ENCODE data around the gene KCNH2. TPM values are rescaled to one million over a fixed set of nuclear protein-coding genes. Genes with fewer than 3 reads are reported as not detected.

The KCNH2 gene
- total and polyA plus RNA-seq, 2 experiments from 2014 or later: 2.6 to 14.7 TPM

DNA sequence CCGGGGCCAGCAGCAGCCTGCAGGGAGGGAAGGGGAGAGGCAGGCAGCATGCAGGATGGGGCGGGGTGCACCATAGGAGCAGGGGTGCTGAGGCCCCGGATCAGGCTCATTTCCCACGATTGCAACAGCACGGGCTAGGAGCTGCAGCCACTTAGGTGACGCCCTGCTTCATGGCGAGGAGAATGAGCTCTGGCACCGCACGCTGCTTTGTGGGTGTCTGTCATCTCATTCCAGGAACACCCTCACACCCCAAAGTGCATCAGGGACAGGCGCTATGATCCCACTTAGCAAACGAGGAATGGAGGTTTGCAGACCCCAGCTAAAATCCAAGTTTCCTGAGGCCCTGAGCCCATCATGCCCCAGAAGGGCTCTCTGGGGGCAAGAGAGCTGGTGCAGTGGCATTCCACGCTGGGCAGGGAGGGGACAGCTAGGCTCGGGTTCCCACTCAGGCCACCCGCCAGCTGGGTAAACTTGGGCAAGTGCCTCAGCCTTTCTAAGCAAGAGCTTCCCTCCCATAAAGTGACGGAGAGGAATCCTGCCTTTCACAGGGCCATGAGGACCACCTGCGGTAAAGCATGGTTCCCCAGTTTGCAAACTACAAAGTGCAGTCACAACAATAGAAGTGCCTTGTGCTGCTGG is 9.3 kb downstream of the KCNH2 start (continued):
- TF ChIP-seq POLR2AphosphoS5 (IDR thresholded peaks at IDR 0.05; ENCODE audit: low read depth): no peak
- no peak for TF ChIP-seq STAT1 (IDR thresholded peaks at IDR 0.05; ENCODE audit: unreplicated experiment)
- no peak for TF ChIP-seq JUNB (IDR thresholded peaks at IDR 0.05; ENCODE audit: unreplicated experiment)
- no peak for TF ChIP-seq CTCF (conservative IDR thresholded peaks at IDR 0.05; ENCODE audit: low read depth in 2 of 2)

DNA sequence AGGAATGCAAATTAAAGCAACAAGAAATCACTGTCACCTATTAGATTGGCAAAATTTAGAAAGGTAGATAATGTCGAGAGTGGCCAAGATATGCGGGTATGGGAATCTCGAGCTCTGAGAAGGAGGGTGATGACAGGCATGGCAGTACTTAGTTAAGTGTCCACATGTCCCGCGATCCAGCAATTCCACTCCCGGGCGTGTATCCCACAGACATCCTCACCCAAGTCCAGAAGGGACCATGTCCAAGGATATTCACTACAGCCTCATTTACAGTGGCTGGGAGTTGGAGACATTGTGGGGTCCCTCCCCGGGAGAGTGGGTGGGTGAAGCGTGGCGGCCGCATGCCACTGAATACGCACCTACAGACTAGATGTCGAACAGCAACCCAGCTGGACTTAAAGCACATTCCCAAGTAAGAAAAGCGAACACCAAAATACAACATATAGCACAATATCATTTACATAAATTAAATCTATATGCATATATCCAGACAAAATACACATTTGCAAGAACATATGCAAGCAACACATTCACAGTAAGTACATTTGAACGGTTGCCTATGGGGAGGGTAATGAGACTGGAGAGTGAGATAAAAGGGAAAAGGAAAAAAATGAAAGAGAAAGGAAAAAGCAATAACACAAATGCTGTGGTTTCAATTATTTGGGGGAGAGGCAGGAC is 9.9 kb downstream of the KCNH2 start:
- no peak for DNase-seq (ENCODE audit: low spot score)
- no peaks in the 10 kb centered on the region for H3F3A ChIP-seq (replicated peaks; ENCODE audit: low read depth)
- no peak for TF ChIP-seq CTCF (conservative IDR thresholded peaks at IDR 0.05; ENCODE audit: low read depth in 2 of 2)
- TF ChIP-seq CREB1 (CRISPR knock-in tag; IDR thresholded peaks at IDR 0.05; ENCODE audit: low read depth): no peak
- TF ChIP-seq, protein P1, sequence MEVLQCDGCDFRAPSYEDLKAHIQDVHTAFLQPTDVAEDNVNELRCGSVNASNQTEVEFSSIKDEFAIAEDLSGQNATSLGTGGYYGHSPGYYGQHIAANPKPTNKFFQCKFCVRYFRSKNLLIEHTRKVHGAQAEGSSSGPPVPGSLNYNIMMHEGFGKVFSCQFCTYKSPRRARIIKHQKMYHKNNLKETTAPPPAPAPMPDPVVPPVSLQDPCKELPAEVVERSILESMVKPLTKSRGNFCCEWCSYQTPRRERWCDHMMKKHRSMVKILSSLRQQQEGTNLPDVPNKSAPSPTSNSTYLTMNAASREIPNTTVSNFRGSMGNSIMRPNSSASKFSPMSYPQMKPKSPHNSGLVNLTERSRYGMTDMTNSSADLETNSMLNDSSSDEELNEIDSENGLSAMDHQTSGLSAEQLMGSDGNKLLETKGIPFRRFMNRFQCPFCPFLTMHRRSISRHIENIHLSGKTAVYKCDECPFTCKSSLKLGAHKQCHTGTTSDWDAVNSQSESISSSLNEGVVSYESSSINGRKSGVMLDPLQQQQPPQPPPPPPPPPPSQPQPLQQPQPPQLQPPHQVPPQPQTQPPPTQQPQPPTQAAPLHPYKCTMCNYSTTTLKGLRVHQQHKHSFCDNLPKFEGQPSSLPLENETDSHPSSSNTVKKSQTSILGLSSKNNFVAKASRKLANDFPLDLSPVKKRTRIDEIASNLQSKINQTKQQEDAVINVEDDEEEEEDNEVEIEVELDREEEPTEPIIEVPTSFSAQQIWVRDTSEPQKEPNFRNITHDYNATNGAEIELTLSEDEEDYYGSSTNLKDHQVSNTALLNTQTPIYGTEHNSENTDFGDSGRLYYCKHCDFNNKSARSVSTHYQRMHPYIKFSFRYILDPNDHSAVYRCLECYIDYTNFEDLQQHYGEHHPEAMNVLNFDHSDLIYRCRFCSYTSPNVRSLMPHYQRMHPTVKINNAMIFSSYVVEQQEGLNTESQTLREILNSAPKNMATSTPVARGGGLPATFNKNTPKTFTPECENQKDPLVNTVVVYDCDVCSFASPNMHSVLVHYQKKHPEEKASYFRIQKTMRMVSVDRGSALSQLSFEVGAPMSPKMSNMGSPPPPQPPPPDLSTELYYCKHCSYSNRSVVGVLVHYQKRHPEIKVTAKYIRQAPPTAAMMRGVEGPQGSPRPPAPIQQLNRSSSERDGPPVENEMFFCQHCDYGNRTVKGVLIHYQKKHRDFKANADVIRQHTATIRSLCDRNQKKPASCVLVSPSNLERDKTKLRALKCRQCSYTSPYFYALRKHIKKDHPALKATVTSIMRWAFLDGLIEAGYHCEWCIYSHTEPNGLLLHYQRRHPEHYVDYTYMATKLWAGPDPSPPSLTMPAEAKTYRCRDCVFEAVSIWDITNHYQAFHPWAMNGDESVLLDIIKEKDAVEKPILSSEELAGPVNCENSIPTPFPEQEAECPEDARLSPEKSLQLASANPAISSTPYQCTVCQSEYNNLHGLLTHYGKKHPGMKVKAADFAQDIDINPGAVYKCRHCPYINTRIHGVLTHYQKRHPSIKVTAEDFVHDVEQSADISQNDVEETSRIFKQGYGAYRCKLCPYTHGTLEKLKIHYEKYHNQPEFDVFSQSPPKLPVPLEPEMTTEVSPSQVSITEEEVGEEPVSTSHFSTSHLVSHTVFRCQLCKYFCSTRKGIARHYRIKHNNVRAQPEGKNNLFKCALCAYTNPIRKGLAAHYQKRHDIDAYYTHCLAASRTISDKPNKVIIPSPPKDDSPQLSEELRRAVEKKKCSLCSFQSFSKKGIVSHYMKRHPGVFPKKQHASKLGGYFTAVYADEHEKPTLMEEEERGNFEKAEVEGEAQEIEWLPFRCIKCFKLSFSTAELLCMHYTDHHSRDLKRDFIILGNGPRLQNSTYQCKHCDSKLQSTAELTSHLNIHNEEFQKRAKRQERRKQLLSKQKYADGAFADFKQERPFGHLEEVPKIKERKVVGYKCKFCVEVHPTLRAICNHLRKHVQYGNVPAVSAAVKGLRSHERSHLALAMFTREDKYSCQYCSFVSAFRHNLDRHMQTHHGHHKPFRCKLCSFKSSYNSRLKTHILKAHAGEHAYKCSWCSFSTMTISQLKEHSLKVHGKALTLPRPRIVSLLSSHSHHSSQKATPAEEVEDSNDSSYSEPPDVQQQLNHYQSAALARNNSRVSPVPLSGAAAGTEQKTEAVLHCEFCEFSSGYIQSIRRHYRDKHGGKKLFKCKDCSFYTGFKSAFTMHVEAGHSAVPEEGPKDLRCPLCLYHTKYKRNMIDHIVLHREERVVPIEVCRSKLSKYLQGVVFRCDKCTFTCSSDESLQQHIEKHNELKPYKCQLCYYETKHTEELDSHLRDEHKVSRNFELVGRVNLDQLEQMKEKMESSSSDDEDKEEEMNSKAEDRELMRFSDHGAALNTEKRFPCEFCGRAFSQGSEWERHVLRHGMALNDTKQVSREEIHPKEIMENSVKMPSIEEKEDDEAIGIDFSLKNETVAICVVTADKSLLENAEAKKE (CRISPR knock-in tag; IDR thresholded peaks at IDR 0.05): no peak
- H3K36me3 Mint-ChIP-seq (ENCODE audit: low read depth): no peaks in the 10 kb centered on the region
- H3K79me2 ChIP-seq (replicated peaks; ENCODE audit: insufficient read depth): no peaks in the 10 kb centered on the region
- H3K4me2 ChIP-seq: no peak overlapping the region
- peaks cover 2% of the 10 kb centered on the region; the same call in 1 of the 2 replicates for H3K27me3 ChIP-seq (ENCODE audit: insufficient read depth)
- H3K4me3 Mint-ChIP-seq: no peak overlapping the region; the same call in 2 of the 3 replicates
- no peak overlapping the region for H3K27ac Mint-ChIP-seq
- peaks cover 16% of the 10 kb centered on the region for H3K27me3 Mint-ChIP-seq (ENCODE audit: insufficient read depth, low read depth, poor library complexity)
- H2AFZ ChIP-seq: no peak overlapping the region
- ATAC-seq: no peak
- no peak overlapping the region for H3K4me3 ChIP-seq
- no peaks in the 10 kb centered on the region for H3K9me3 Mint-ChIP-seq
- H4K20me1 ChIP-seq (replicated peaks; ENCODE audit: insufficient read depth): no peaks in the 10 kb centered on the region
- H3K36me3 ChIP-seq (ENCODE audit: insufficient read depth): no peaks in the 10 kb centered on the region
- no peak overlapping the region for H3K27ac ChIP-seq (ENCODE audit: low read depth)
- H3K4me1 Mint-ChIP-seq: peaks cover 39% of the 10 kb centered on the region
- H3K9me2 ChIP-seq (ENCODE audit: insufficient read depth): no peaks in the 10 kb centered on the region
- H3K4me1 ChIP-seq (ENCODE audit: insufficient read depth): peaks cover 10% of the 10 kb centered on the region; the same call in 1 of the 2 replicates

Measured in GM23338 (cell line).